Fibroblast of pulmonary artery (primary cell): ENCODE measurements around the gene RIBC2.
A peak's percentile ranks its signal among the peaks of the same experiment; 100 is the strongest.
"Not testable (repeated sequence)": the region's sequence is repeated elsewhere in the genome, so short reads cannot be mapped to it uniquely, and the experiment has no call there.

Experiments used
- DNase-seq: peaks from one replicate; pipeline ENCODE4 v3.0.0-alpha.2; 2010; ENCODE audit warnings: low read depth
- H3K4me3 ChIP-seq: replicated peaks from 2 replicates; pipeline ENCODE4 v1.5.1; 2011; ENCODE audit warnings: low read depth, mild to moderate bottlenecking, control low read depth, low read length, moderate library complexity
- CTCF ChIP-seq: IDR thresholded peaks from 2 replicates; pipeline ENCODE4 v1.5.1; 2011; ENCODE audit warnings: mild to moderate bottlenecking, control low read depth, low read length, inconsistent platforms; ENCODE audit errors: missing control alignments

RIBC2 gene

GRCh38 chr22:45413368-45414211 lies at the start of gene RIBC2, which contains the start of gene SMC1B:
Gene RIBC2 (plus strand): TSS chr22:45413693. CDS start chr22:45413887, 194 bp downstream.
Gene SMC1B (minus strand): TSS chr22:45413599. CDS start chr22:45413567, 32 bp downstream.
- DNase-seq = peak; percentile 80
- peak within 1 kb of the TSS; percentile 65 for H3K4me3 ChIP-seq
- no peak for TF ChIP-seq CTCF

- H3K4me3 ChIP-seq = no peak overlapping the region
- TF ChIP-seq CTCF = no peak
- no peak for DNase-seq
Observed at GRCh38 chr22:45366713-45367112, 46.8 kb upstream of the RIBC2 start.

- H3K4me3 ChIP-seq, DNase-seq: not testable (repeated sequence)
Observed at GRCh38 chr22:45373592-45373991, 39.9 kb upstream of the RIBC2 start.

GRCh38 chr22:45376009-45376408 lies 37.5 kb upstream of the RIBC2 start:
- H3K4me3 ChIP-seq = no peak overlapping the region
- no peak for TF ChIP-seq CTCF
- no peak for DNase-seq

- no peak overlapping the region for H3K4me3 ChIP-seq
- no peak for TF ChIP-seq CTCF
- peak; percentile 44 for DNase-seq
Observed at GRCh38 chr22:45376703-45377102, 36.8 kb upstream of the RIBC2 start.

GRCh38 chr22:45381348-45381747 lies 32.1 kb upstream of the RIBC2 start:
- H3K4me3 ChIP-seq = no peak overlapping the region
- no peak for DNase-seq
- TF ChIP-seq CTCF = no peak

GRCh38 chr22:45389546-45389945 lies 23.9 kb upstream of the RIBC2 start:
- TF ChIP-seq CTCF = no peak
- no peak overlapping the region for H3K4me3 ChIP-seq
- no peak for DNase-seq
